Camera-type eye (tissue), 1 donor: ENCODE data around the gene SNCB. TPM values are rescaled to one million over a fixed set of nuclear protein-coding genes. Genes with fewer than 3 reads are reported as not detected.

Experiments used
- total RNA-seq: library from RNA; depleted of rRNA; stranded (reverse); fragments of >200 nt; gene quantifications from one replicate; pipeline ENCODE4 v1.2.3, GENCODE V29; 2014

The SNCB gene
- total RNA-seq: 10.1 TPM

DNA sequence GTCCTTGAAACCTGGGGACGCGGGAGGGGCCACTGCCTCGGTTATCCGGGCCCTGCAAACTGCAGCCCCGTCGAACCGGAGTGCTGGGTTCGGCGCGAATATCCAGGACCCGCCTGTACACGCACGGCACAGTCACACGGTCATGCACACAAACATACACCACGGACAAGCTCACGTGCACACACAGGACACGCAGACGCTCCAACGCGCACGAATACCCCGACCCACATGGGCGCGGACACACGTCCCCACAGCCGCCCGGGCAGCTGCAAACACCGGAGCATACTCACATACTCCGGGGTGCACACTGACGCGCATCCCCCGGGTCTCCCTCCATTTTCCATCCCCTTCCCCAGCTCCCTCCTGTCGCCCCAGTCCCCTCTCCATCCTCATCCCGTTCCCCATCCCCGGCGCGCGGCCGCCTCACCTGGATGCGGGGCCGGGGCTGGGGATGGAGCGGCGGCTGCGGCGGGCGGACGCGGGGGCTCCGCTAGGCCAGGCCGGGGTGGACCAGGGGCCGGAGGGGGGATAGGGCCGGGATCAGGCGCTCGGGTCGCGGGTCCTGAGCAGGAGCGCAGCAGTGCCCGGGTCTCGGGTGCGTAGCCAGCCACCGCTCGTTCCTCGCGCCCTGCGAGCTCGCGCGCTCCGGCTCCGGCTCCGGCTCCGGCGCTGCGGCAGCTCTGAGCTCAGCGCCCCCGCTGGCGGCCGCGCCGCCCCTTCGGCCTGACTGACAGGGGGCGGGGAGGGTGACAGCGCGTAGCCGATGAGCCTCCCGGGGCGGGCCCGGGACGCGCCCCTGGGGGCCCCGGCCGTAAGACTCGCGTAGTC, at the start of gene SNCB, which contains the start of gene EIF4E1B:
SNCB (minus strand) TSS at position 682 of the 828 bp plus-strand sequence. CDS start 880 bp downstream, outside the sequence.
EIF4E1B (plus strand) TSS at position 823 of the 828 bp plus-strand sequence. CDS start 12,113 bp downstream, outside the sequence.

DNA sequence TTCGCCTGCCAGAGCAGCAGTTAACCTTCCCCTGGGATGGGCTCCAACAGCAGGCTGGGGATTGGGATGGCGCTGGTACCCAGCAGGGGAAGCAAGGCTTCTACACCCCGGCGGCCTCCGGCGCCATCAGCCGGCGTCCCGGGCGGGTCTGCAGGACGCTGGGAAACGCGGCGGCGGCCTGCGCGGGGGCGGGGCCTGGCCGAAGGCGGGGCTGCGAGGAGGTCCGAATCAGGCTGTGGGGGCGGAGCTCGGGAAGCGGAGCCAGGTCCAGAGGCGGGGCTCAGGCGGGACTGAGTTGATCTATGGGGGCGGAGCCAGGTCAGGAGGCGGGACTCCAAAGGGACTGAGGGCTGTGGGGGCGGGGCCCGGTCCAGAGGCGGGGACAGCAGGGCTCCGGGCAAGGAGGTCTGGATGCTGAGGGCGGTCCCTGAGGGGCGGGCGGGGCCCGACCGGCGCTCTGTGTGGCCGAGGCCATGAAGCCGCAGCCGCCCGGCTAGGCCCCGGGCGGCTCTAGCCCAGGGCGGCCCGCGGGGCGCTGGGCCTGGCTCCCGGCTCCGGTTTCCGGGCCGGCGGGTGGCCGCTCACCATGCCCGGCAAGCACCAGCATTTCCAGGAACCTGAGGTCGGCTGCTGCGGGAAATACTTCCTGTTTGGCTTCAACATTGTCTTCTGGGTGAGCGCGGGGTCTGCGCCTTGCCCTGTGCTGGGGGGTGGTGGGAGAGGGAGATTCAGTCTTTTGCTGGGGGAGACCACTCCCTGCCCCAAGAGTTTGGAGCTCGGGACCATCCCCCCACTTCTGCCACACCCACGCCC, 16.9 kb upstream of the SNCB start, which contains the start of gene TSPAN17:
TSPAN17 (plus strand) TSS at position 455 of the 813 bp plus-strand sequence; CDS start at position 587, 132 bp downstream.

DNA sequence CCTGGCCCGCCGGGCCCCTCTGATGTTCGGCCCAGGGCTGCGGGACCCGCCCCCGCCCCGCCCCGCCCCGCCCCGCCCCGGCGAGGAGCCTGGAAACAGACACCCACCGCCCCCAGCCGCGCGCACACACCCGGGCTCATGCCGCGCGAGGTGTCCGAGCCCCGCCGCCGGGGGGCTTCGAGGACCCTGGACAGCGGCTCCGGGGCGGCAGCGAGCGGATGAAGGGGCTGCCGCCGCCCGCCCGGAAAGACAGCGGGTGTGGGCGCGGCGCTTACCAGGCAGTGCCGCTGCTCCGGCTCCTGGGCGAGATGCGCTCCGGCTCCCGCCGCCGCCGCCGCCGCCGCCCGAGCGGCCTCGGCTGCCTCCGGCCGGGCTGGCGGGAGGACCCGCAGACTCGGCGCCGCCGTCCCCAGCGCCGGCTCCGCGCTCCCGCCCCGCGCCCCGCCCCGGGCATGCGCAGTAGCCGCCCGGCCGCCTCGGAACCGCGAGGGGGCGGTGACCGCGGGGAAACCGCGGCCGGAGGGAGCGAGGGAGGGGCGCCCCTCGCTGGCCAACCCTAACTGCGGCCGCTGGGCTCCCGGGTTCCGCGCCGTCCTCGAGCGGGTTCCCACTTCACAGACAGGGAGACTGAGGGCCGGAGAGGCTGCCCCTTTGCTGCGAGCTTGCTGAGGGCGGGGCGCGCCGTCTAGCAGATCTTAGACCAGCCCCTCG, 20.5 kb downstream of the SNCB start, which contains the start of gene GPRIN1:
GPRIN1 (minus strand) TSS at position 433 of the 711 bp plus-strand sequence. CDS start 10,322 bp downstream, outside the sequence.

Other genes starting within 250 kb of the SNCB start
- gene NOP16, start 241.9 kb downstream of the SNCB start, total RNA-seq: 4.5 TPM
- 45.9 TPM for gene HIGD2A, start 241.8 kb downstream of the SNCB start, total RNA-seq
- gene CLTB, start 214.0 kb downstream of the SNCB start, total RNA-seq: 68.9 TPM
- gene FAF2, start 182.1 kb downstream of the SNCB start, total RNA-seq: 45.9 TPM
- 24.9 TPM for gene RNF44, start 93.1 kb downstream of the SNCB start, total RNA-seq
- 0.11 TPM for gene CDHR2, start 81.2 kb downstream of the SNCB start, total RNA-seq
- 24.8 TPM for gene GPRIN1, start 20.4 kb downstream of the SNCB start, total RNA-seq
- 0.55 TPM for gene EIF4E1B, start 141 bp upstream of the SNCB start, total RNA-seq
- gene TSPAN17, start 16.9 kb upstream of the SNCB start, total RNA-seq: 22.9 TPM
- 3.7 TPM for gene UNC5A, start 180.0 kb upstream of the SNCB start, total RNA-seq